HL-60 (cell line): Measurements from ENCODE around the gene CAD.

Source experiments
- POLR2AphosphoS5 ChIP-seq: IDR thresholded peaks from 2 replicates; pipeline ENCODE4 v1.6.1; 2012; ENCODE audit warnings: low read depth
- SPI1 ChIP-seq: IDR thresholded peaks from 2 replicates; pipeline ENCODE4 v1.6.1; 2012; ENCODE audit warnings: low read depth, mild to moderate bottlenecking, borderline replicate concordance
- TF ChIP-seq, protein P1 (sequence below): IDR thresholded peaks from one replicate; pipeline ENCODE4 v1.5.1; 2011; ENCODE audit warnings: low read length, control low read depth, inconsistent platforms; ENCODE audit not compliant: insufficient read depth
- TF ChIP-seq, protein P2 (sequence below): IDR thresholded peaks from 2 replicates; pipeline ENCODE4 v1.6.1; 2012; ENCODE audit warnings: low read depth; ENCODE audit not compliant: insufficient replicate concordance

DNA sequence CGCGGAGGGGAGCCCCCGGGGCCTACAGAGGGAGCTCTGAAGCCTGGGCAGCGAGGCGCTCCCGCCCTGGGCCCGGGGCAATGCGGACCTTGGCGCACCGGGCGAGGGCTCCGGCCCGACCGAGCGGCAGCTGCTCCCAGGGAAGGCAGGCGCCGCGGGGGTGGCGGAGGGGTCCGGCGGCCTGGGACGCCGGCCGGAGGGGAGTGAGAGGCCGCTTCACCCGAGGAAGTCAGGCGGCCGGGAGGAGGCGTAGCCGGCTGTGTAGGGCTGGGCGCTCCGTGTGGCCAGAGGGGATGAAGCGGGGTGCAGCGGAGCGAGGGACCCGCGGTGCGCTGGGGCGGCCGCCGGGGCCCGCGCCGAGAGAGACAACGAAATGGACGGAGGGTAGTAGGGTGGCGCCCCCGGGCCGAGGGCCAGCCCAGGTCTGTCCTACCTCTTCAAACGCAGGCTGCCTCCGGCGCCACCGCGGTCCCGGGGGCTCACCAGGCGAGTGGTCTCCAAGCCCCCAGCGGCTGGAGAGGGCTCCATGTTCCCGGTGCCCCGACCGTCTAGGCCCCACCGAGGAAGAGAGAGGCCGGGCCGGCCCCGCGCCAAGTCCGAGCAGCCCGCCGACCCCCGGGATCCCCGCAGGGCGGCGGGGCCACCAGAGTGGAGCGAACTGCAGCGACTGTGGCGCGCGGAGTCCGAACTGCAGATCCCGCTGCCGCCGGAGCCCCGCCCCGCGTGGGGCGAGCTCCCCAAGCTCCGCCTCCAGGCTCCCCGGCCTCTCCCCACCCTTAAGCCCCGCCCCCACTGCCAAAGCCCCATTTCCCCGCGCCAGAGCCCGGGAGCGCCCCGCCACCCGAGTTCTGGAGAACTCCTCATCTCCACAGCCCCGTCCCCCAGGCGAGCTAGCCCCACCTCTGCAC is 45.5 kb downstream of the CAD start, which contains the start of gene SLC30A3:
- TF ChIP-seq POLR2AphosphoS5: no peak
- TF ChIP-seq, protein P1, sequence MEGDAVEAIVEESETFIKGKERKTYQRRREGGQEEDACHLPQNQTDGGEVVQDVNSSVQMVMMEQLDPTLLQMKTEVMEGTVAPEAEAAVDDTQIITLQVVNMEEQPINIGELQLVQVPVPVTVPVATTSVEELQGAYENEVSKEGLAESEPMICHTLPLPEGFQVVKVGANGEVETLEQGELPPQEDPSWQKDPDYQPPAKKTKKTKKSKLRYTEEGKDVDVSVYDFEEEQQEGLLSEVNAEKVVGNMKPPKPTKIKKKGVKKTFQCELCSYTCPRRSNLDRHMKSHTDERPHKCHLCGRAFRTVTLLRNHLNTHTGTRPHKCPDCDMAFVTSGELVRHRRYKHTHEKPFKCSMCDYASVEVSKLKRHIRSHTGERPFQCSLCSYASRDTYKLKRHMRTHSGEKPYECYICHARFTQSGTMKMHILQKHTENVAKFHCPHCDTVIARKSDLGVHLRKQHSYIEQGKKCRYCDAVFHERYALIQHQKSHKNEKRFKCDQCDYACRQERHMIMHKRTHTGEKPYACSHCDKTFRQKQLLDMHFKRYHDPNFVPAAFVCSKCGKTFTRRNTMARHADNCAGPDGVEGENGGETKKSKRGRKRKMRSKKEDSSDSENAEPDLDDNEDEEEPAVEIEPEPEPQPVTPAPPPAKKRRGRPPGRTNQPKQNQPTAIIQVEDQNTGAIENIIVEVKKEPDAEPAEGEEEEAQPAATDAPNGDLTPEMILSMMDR: no peak
- TF ChIP-seq, protein P2, sequence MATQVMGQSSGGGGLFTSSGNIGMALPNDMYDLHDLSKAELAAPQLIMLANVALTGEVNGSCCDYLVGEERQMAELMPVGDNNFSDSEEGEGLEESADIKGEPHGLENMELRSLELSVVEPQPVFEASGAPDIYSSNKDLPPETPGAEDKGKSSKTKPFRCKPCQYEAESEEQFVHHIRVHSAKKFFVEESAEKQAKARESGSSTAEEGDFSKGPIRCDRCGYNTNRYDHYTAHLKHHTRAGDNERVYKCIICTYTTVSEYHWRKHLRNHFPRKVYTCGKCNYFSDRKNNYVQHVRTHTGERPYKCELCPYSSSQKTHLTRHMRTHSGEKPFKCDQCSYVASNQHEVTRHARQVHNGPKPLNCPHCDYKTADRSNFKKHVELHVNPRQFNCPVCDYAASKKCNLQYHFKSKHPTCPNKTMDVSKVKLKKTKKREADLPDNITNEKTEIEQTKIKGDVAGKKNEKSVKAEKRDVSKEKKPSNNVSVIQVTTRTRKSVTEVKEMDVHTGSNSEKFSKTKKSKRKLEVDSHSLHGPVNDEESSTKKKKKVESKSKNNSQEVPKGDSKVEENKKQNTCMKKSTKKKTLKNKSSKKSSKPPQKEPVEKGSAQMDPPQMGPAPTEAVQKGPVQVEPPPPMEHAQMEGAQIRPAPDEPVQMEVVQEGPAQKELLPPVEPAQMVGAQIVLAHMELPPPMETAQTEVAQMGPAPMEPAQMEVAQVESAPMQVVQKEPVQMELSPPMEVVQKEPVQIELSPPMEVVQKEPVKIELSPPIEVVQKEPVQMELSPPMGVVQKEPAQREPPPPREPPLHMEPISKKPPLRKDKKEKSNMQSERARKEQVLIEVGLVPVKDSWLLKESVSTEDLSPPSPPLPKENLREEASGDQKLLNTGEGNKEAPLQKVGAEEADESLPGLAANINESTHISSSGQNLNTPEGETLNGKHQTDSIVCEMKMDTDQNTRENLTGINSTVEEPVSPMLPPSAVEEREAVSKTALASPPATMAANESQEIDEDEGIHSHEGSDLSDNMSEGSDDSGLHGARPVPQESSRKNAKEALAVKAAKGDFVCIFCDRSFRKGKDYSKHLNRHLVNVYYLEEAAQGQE: no peak
- no peak for TF ChIP-seq SPI1
